Measurements from ENCODE around the gene DDX25. TPM values are rescaled to one million over a fixed set of nuclear protein-coding genes. Genes with fewer than 3 reads are reported as not detected.

DDX25 gene
- total and polyA plus RNA-seq, 2 experiments from 2014 or later, result 0.80 to 0.87 TPM

- TF ChIP-seq CTCF (IDR thresholded peaks at IDR 0.05; ENCODE audit: poor library complexity) (no peak), EZH2phosphoT487 (IDR thresholded peaks at IDR 0.05; ENCODE audit: low read depth, severe bottlenecking, unreplicated experiment) (no peak), EZH2 (IDR thresholded peaks at IDR 0.05; ENCODE audit: borderline replicate concordance) (no peak)
- H4K20me1 ChIP-seq (ENCODE audit: insufficient read depth, poor library complexity, severe bottlenecking), result no peaks in the 10 kb centered on the region
- H3K9me2 ChIP-seq (replicated peaks; ENCODE audit: insufficient read depth), result no peaks in the 10 kb centered on the region
- peaks cover 6% of the 10 kb centered on the region for H3K4me1 ChIP-seq (ENCODE audit: insufficient read depth)
- no peak overlapping the region for H3K27ac ChIP-seq
- WGBS (ENCODE audit: low lambda C conversion rate, missing lambda C conversion rate), result 97% methylated on average over 21 of the region's 21 CpGs
- no peak overlapping the region for H2AFZ ChIP-seq
- no peak overlapping the region for H3K4me3 ChIP-seq
- no peak for DNase-seq (ENCODE audit: low spot score)
- H3K36me3 ChIP-seq (replicated peaks; ENCODE audit: insufficient read depth, low read depth), result no peaks in the 10 kb centered on the region
- H3K9me3 ChIP-seq (ENCODE audit: low read depth), result no peaks in the 10 kb centered on the region
- H3K27me3 ChIP-seq, result no peaks in the 10 kb centered on the region
- no peaks in the 10 kb centered on the region for H3K79me2 ChIP-seq
- H3K4me2 ChIP-seq, result no peak overlapping the region
These were observed 50.0 kb downstream of the DDX25 start for GRCh38 chr11:125954123-125954944.

- Histone ChIP-seq H3K4me2 (no peak overlapping the region), H4K20me1 (ENCODE audit: insufficient read depth, poor library complexity, severe bottlenecking) (no peaks in the 10 kb centered on the region), H3K4me1 (ENCODE audit: insufficient read depth) (peaks cover 6% of the 10 kb centered on the region), H3K79me2 (no peaks in the 10 kb centered on the region), H3K36me3 (replicated peaks; ENCODE audit: insufficient read depth, low read depth) (no peaks in the 10 kb centered on the region), H3K9me2 (replicated peaks; ENCODE audit: insufficient read depth) (no peaks in the 10 kb centered on the region), H3K27me3 (no peaks in the 10 kb centered on the region), H2AFZ (no peak overlapping the region), H3K4me3 (no peak overlapping the region), H3K9me3 (ENCODE audit: low read depth) (no peaks in the 10 kb centered on the region), H3K27ac (no peak overlapping the region)
- TF ChIP-seq CTCF (IDR thresholded peaks at IDR 0.05; ENCODE audit: poor library complexity) (no peak), EZH2 (IDR thresholded peaks at IDR 0.05; ENCODE audit: borderline replicate concordance) (no peak), EZH2phosphoT487 (IDR thresholded peaks at IDR 0.05; ENCODE audit: low read depth, severe bottlenecking, unreplicated experiment) (no peak)
- WGBS (ENCODE audit: low lambda C conversion rate, missing lambda C conversion rate), result 95% methylated on average over 15 of the region's 15 CpGs
- no peak for DNase-seq (ENCODE audit: low spot score)
These were observed 50.8 kb downstream of the DDX25 start for GRCh38 chr11:125954945-125955640.

- Histone ChIP-seq H3K4me3 (no peak overlapping the region), H3K9me3 (ENCODE audit: low read depth) (no peaks in the 10 kb centered on the region), H3K4me2 (no peak overlapping the region), H3K27me3 (no peaks in the 10 kb centered on the region), H3K27ac (no peak overlapping the region), H4K20me1 (ENCODE audit: insufficient read depth, poor library complexity, severe bottlenecking) (no peaks in the 10 kb centered on the region), H2AFZ (no peak overlapping the region), H3K79me2 (no peaks in the 10 kb centered on the region), H3K36me3 (replicated peaks; ENCODE audit: insufficient read depth, low read depth) (no peaks in the 10 kb centered on the region), H3K4me1 (ENCODE audit: insufficient read depth) (peaks cover 6% of the 10 kb centered on the region), H3K9me2 (replicated peaks; ENCODE audit: insufficient read depth) (no peaks in the 10 kb centered on the region)
- 98% methylated on average over 2 of the region's 2 CpGs for WGBS (ENCODE audit: low lambda C conversion rate, missing lambda C conversion rate)
- DNase-seq (ENCODE audit: low spot score), result no peak
- TF ChIP-seq CTCF (IDR thresholded peaks at IDR 0.05; ENCODE audit: poor library complexity) (no peak), EZH2phosphoT487 (IDR thresholded peaks at IDR 0.05; ENCODE audit: low read depth, severe bottlenecking, unreplicated experiment) (no peak), EZH2 (IDR thresholded peaks at IDR 0.05; ENCODE audit: borderline replicate concordance) (no peak)
These were observed 51.5 kb downstream of the DDX25 start for GRCh38 chr11:125955856-125956255.

Data from hepatocyte (in vitro differentiated cells).